ENCODE results near the gene TUBG2. TPM values are rescaled to one million over a fixed set of nuclear protein-coding genes. Genes with fewer than 3 reads are reported as not detected.
"Not testable (repeated sequence)": the region's sequence is repeated elsewhere in the genome, so short reads cannot be mapped to it uniquely, and the experiment has no call there.

TUBG2 gene
- total RNA-seq, 1 donor from 2014 or later: 32.8 TPM

- DNase-seq (ENCODE audit: extremely low spot score, unreplicated experiment): no peak
- Mint-ChIP-seq H3K4me1 (ENCODE audit: unreplicated experiment) (peaks cover 4% of the 10 kb centered on the region), H3K27ac (ENCODE audit: unreplicated experiment) (no peak overlapping the region), H3K4me3 (ENCODE audit: unreplicated experiment) (no peak overlapping the region), H3K36me3 (ENCODE audit: unreplicated experiment) (peaks cover 19% of the 10 kb centered on the region), H3K9me3 (ENCODE audit: unreplicated experiment) (no peaks in the 10 kb centered on the region), H3K27me3 (ENCODE audit: unreplicated experiment) (no peaks in the 10 kb centered on the region)
- TF ChIP-seq, protein P1, sequence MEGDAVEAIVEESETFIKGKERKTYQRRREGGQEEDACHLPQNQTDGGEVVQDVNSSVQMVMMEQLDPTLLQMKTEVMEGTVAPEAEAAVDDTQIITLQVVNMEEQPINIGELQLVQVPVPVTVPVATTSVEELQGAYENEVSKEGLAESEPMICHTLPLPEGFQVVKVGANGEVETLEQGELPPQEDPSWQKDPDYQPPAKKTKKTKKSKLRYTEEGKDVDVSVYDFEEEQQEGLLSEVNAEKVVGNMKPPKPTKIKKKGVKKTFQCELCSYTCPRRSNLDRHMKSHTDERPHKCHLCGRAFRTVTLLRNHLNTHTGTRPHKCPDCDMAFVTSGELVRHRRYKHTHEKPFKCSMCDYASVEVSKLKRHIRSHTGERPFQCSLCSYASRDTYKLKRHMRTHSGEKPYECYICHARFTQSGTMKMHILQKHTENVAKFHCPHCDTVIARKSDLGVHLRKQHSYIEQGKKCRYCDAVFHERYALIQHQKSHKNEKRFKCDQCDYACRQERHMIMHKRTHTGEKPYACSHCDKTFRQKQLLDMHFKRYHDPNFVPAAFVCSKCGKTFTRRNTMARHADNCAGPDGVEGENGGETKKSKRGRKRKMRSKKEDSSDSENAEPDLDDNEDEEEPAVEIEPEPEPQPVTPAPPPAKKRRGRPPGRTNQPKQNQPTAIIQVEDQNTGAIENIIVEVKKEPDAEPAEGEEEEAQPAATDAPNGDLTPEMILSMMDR (IDR thresholded peaks at IDR 0.05): no peak
Observed at GRCh38 chr17:42618442-42619150, 40.5 kb upstream of the TUBG2 start.

GRCh38 chr17:42621987-42622386 is 37.1 kb upstream of the TUBG2 start:
- H3K9me3 Mint-ChIP-seq (ENCODE audit: unreplicated experiment); H3K4me1 Mint-ChIP-seq (ENCODE audit: unreplicated experiment); DNase-seq (ENCODE audit: extremely low spot score, unreplicated experiment); H3K4me3 Mint-ChIP-seq (ENCODE audit: unreplicated experiment); H3K27ac Mint-ChIP-seq (ENCODE audit: unreplicated experiment); H3K27me3 Mint-ChIP-seq (ENCODE audit: unreplicated experiment); H3K36me3 Mint-ChIP-seq (ENCODE audit: unreplicated experiment): not testable (repeated sequence)

DNA sequence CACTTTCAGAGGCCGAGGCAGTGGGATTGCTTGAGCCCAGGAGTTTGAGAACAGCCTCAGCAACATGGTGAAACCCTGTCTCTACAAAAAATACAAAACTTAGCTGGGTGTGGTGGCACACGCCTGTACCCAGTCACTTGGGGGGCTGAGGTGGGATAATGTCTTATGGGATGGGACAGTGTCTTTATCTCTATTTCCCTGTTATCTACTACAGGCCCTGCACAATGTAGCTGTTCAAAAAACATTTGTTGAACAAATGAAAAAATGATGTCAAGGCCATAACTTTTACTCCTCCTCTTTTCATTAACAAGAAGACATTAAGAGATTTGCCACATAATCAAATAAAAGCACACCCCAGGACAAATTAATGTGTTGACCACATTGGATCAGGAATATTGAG is 35.8 kb upstream of the TUBG2 start:
- H3K4me3 Mint-ChIP-seq (ENCODE audit: unreplicated experiment): no peak overlapping the region

GRCh38 chr17:42623732-42624596 is 35.1 kb upstream of the TUBG2 start:
- TF ChIP-seq, protein P1 (IDR thresholded peaks at IDR 0.05): no peak
- no peaks in the 10 kb centered on the region for H3K9me3 Mint-ChIP-seq (ENCODE audit: unreplicated experiment)
- no peak for DNase-seq (ENCODE audit: extremely low spot score, unreplicated experiment)
- no peak overlapping the region for H3K4me3 Mint-ChIP-seq (ENCODE audit: unreplicated experiment)
- no peaks in the 10 kb centered on the region for H3K4me1 Mint-ChIP-seq (ENCODE audit: unreplicated experiment)
- no peaks in the 10 kb centered on the region for H3K27me3 Mint-ChIP-seq (ENCODE audit: unreplicated experiment)
- no peaks in the 10 kb centered on the region for H3K36me3 Mint-ChIP-seq (ENCODE audit: unreplicated experiment)
- H3K27ac Mint-ChIP-seq (ENCODE audit: unreplicated experiment): no peak overlapping the region

More for the DNA sequence above, 35.8 kb upstream of the TUBG2 start:
- Mint-ChIP-seq H3K4me1 (ENCODE audit: unreplicated experiment) (peaks cover 2% of the 10 kb centered on the region), H3K9me3 (ENCODE audit: unreplicated experiment) (no peaks in the 10 kb centered on the region), H3K36me3 (ENCODE audit: unreplicated experiment) (no peaks in the 10 kb centered on the region), H3K27me3 (ENCODE audit: unreplicated experiment) (no peaks in the 10 kb centered on the region), H3K27ac (ENCODE audit: unreplicated experiment) (no peak overlapping the region)
- no peak for DNase-seq (ENCODE audit: extremely low spot score, unreplicated experiment)
- TF ChIP-seq, protein P1 (IDR thresholded peaks at IDR 0.05): no peak

DNA sequence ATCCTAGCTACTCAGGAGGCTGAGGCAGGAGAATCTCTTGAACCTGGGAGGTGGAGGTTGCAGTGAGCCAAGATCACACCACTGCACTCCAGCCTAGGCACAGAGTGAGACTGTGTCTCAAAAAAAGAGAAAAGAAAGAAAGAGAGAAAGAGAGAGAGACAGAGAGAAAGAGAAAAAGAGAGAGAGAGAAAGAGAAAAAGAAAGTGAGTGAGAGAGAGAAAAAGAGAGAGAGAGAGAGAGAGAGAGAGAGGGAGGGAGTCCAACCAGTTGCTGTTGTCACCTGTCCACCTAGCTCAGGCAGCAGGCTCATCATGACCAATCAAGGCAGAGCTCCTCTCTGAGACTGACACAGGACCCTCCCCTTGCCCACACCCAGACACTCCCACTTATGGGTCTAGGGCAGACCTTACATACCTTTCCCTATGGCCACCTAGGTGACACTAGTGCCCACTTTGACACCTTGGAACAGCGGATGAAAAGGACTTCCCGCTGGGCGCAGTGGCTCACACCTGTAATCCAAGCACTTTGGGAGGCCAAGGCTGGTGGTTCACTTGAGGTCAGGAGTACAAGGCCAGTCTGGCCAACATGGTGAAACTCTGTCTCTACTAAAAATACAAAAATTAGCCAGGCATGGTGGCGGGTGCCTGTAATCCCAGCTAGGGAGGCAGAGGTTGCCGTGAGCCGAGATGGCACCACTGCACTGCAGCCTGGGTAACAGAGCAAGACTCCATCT is 31.9 kb upstream of the TUBG2 start:
- H3K27ac Mint-ChIP-seq (ENCODE audit: unreplicated experiment); H3K27me3 Mint-ChIP-seq (ENCODE audit: unreplicated experiment); H3K36me3 Mint-ChIP-seq (ENCODE audit: unreplicated experiment); H3K4me1 Mint-ChIP-seq (ENCODE audit: unreplicated experiment); H3K9me3 Mint-ChIP-seq (ENCODE audit: unreplicated experiment); DNase-seq (ENCODE audit: extremely low spot score, unreplicated experiment); H3K4me3 Mint-ChIP-seq (ENCODE audit: unreplicated experiment): not testable (repeated sequence)
